AG20443 (cell line): ENCODE data around the gene IKZF1.
"Not testable (repeated sequence)": the region's sequence is repeated elsewhere in the genome, so short reads cannot be mapped to it uniquely, and the experiment has no call there.

ENCODE experiments used
- DNase-seq: peaks from one replicate; pipeline ENCODE4 v3.0.0; 2012; ENCODE audit warnings: low spot score, mixed read lengths

IKZF1 gene

GRCh38 chr7:50334341-50334994 is 30.0 kb downstream of the IKZF1 start:
- DNase-seq: no peak

GRCh38 chr7:50335230-50335794 is 30.8 kb downstream of the IKZF1 start:
- no peak for DNase-seq

- DNase-seq: no peak
These were observed 31.6 kb downstream of the IKZF1 start for GRCh38 chr7:50335795-50336754.

- DNase-seq: no peak
These were observed 32.6 kb downstream of the IKZF1 start for GRCh38 chr7:50336894-50337703.

GRCh38 chr7:50339472-50339871 is 35.0 kb downstream of the IKZF1 start:
- DNase-seq: not testable (repeated sequence)

- DNase-seq: no peak
These were observed 35.5 kb downstream of the IKZF1 start for GRCh38 chr7:50339990-50340500.

- no peak for DNase-seq
These were observed 37.2 kb downstream of the IKZF1 start for GRCh38 chr7:50341724-50342123.

- no peak for DNase-seq
These were observed 38.1 kb downstream of the IKZF1 start for GRCh38 chr7:50342616-50343114.

- DNase-seq: no peak
These were observed 42.3 kb downstream of the IKZF1 start for GRCh38 chr7:50346545-50347497.

GRCh38 chr7:50347693-50348092 is 43.2 kb downstream of the IKZF1 start:
- no peak for DNase-seq

- no peak for DNase-seq
These were observed 44.1 kb downstream of the IKZF1 start for GRCh38 chr7:50348469-50349162.

GRCh38 chr7:50349399-50349798 is 44.9 kb downstream of the IKZF1 start:
- DNase-seq: no peak

- DNase-seq: no peak
These were observed 45.7 kb downstream of the IKZF1 start for GRCh38 chr7:50349963-50350944.

- DNase-seq: no peak
These were observed 46.8 kb downstream of the IKZF1 start for GRCh38 chr7:50351267-50351666.

GRCh38 chr7:50352282-50352681 is 47.8 kb downstream of the IKZF1 start:
- no peak for DNase-seq

- no peak for DNase-seq
These were observed 48.2 kb downstream of the IKZF1 start for GRCh38 chr7:50352751-50353150.

GRCh38 chr7:50353201-50353600 is 48.7 kb downstream of the IKZF1 start:
- no peak for DNase-seq

- no peak for DNase-seq
These were observed 49.5 kb downstream of the IKZF1 start for GRCh38 chr7:50353894-50354595.
